ACC112 (cell line): ENCODE results near the gene PDIA4.
A peak's percentile ranks its signal among the peaks of the same experiment; 100 is the strongest.

Source experiments
- H2AFZ ChIP-seq: fragments of 200-600 bp; sonication (generic); one replicate; pipeline ENCODE4 v1.6.0; 2017; ENCODE audit warnings: antibody characterized with exemption, low read length; ENCODE audit not compliant: unreplicated experiment
- H3K27ac ChIP-seq: fragments of 200-600 bp; sonication (generic); 2 replicates; pipeline ENCODE4 v1.5.1; 2014; ENCODE audit warnings: low read depth, mild to moderate bottlenecking, antibody characterized with exemption, low read length, moderate library complexity
- H3K27me3 ChIP-seq: fragments of 200-600 bp; sonication (generic); 2 replicates; pipeline ENCODE4 v1.6.1; 2014; ENCODE audit warnings: mild to moderate bottlenecking, antibody characterized with exemption, low read length, moderate library complexity, mixed read lengths; ENCODE audit not compliant: insufficient read depth
- H3K36me3 ChIP-seq: fragments of 200-600 bp; sonication (generic); 2 replicates; pipeline ENCODE4 v1.6.1; 2016; ENCODE audit warnings: mild to moderate bottlenecking, antibody characterized with exemption, low read length, moderate library complexity, mixed read lengths; ENCODE audit not compliant: insufficient read depth
- H3K4me1 ChIP-seq: fragments of 200-600 bp; sonication (generic); one replicate; pipeline ENCODE4 v1.6.1; 2016; ENCODE audit warnings: low read length, mixed read lengths; ENCODE audit not compliant: insufficient read depth, unreplicated experiment, control insufficient read depth
- H3K4me3 ChIP-seq: fragments of 200-600 bp; sonication (generic); 2 replicates; pipeline ENCODE4 v1.5.1; 2014; ENCODE audit warnings: mild to moderate bottlenecking, low read depth, low read length
- H3K79me2 ChIP-seq: fragments of 200-600 bp; sonication (generic); one replicate; pipeline ENCODE4 v1.6.0; 2016; ENCODE audit warnings: low read length; ENCODE audit not compliant: control insufficient read depth, unreplicated experiment, insufficient read depth

PDIA4 gene

GRCh38 chr7:149028346-149029109 is at the start of gene PDIA4:
TSS of gene PDIA4 (minus strand) at chr7:149028505. CDS start at chr7:149028408, 97 bp downstream.
- no peaks in the 10 kb centered on the region for H3K27me3 ChIP-seq
- H3K36me3 ChIP-seq = no peaks in the 10 kb centered on the region
- H3K4me3 ChIP-seq = peak within 1 kb of the TSS; percentile 94
- H3K27ac ChIP-seq = peak within 1 kb of the TSS; percentile 51
- H2AFZ ChIP-seq = peak within 1 kb of the TSS; percentile 86
- peaks cover 40% of the 10 kb centered on the region for H3K79me2 ChIP-seq
- H3K4me1 ChIP-seq = peaks cover 12% of the 10 kb centered on the region

- Histone ChIP-seq H3K27ac (no peak overlapping the region), H3K4me1 (no peaks in the 10 kb centered on the region), H3K27me3 (no peaks in the 10 kb centered on the region), H2AFZ (no peak overlapping the region), H3K79me2 (no peaks in the 10 kb centered on the region), H3K4me3 (no peak overlapping the region), H3K36me3 (no peaks in the 10 kb centered on the region)
Measured at GRCh38 chr7:149077594-149077993, 49.3 kb upstream of the PDIA4 start.

GRCh38 chr7:149075286-149075685 is 47.0 kb upstream of the PDIA4 start:
- Histone ChIP-seq H3K36me3 (peaks cover 5% of the 10 kb centered on the region; the same call in 1 of the 2 replicates), H3K4me3 (no peak overlapping the region), H3K27ac (no peak overlapping the region), H3K4me1 (no peaks in the 10 kb centered on the region), H3K27me3 (no peaks in the 10 kb centered on the region), H2AFZ (no peak overlapping the region), H3K79me2 (no peaks in the 10 kb centered on the region)

- H3K27ac ChIP-seq = no peak overlapping the region
- H3K27me3 ChIP-seq = no peaks in the 10 kb centered on the region
- no peaks in the 10 kb centered on the region for H3K79me2 ChIP-seq
- H3K4me1 ChIP-seq = no peaks in the 10 kb centered on the region
- no peak overlapping the region for H3K4me3 ChIP-seq
- no peak overlapping the region for H2AFZ ChIP-seq
- H3K36me3 ChIP-seq = peaks cover 5% of the 10 kb centered on the region; the same call in 1 of the 2 replicates
Measured at GRCh38 chr7:149074116-149074885, 46.0 kb upstream of the PDIA4 start.

GRCh38 chr7:149072438-149072775 is 44.1 kb upstream of the PDIA4 start:
- no peak overlapping the region for H2AFZ ChIP-seq
- no peaks in the 10 kb centered on the region for H3K4me1 ChIP-seq
- no peak overlapping the region for H3K4me3 ChIP-seq
- H3K36me3 ChIP-seq = peaks cover 5% of the 10 kb centered on the region; the same call in 1 of the 2 replicates
- H3K79me2 ChIP-seq = no peaks in the 10 kb centered on the region
- no peaks in the 10 kb centered on the region for H3K27me3 ChIP-seq
- H3K27ac ChIP-seq = no peak overlapping the region

GRCh38 chr7:149071641-149072437 is 43.5 kb upstream of the PDIA4 start:
- H3K4me1 ChIP-seq = no peaks in the 10 kb centered on the region
- H3K36me3 ChIP-seq = peaks cover 5% of the 10 kb centered on the region; the same call in 1 of the 2 replicates
- no peaks in the 10 kb centered on the region for H3K27me3 ChIP-seq
- H3K79me2 ChIP-seq = no peaks in the 10 kb centered on the region
- H3K27ac ChIP-seq = no peak overlapping the region
- H3K4me3 ChIP-seq = no peak overlapping the region
- H2AFZ ChIP-seq = no peak overlapping the region

GRCh38 chr7:149071182-149071635 is 42.9 kb upstream of the PDIA4 start:
- no peak overlapping the region for H3K4me3 ChIP-seq
- H3K4me1 ChIP-seq = no peaks in the 10 kb centered on the region
- H3K27ac ChIP-seq = no peak overlapping the region
- H2AFZ ChIP-seq = no peak overlapping the region
- H3K27me3 ChIP-seq = no peaks in the 10 kb centered on the region
- H3K79me2 ChIP-seq = no peaks in the 10 kb centered on the region
- H3K36me3 ChIP-seq = peaks cover 5% of the 10 kb centered on the region; the same call in 1 of the 2 replicates

GRCh38 chr7:149070372-149071125 is 42.2 kb upstream of the PDIA4 start:
- Histone ChIP-seq H3K36me3 (peaks cover 5% of the 10 kb centered on the region; the same call in 1 of the 2 replicates), H3K27me3 (no peaks in the 10 kb centered on the region), H3K4me1 (no peaks in the 10 kb centered on the region), H3K27ac (no peak overlapping the region), H3K79me2 (no peaks in the 10 kb centered on the region), H3K4me3 (no peak overlapping the region), H2AFZ (no peak overlapping the region)

- Histone ChIP-seq H3K4me3 (no peak overlapping the region), H3K27me3 (no peaks in the 10 kb centered on the region), H3K27ac (no peak overlapping the region), H3K4me1 (no peaks in the 10 kb centered on the region), H3K79me2 (peaks cover 2% of the 10 kb centered on the region), H3K36me3 (peaks cover 5% of the 10 kb centered on the region; the same call in 1 of the 2 replicates), H2AFZ (no peak overlapping the region)
Measured at GRCh38 chr7:149067869-149068268, 39.6 kb upstream of the PDIA4 start.

GRCh38 chr7:149063476-149063875 is 35.2 kb upstream of the PDIA4 start:
- Histone ChIP-seq H3K27me3 (no peaks in the 10 kb centered on the region), H3K4me1 (no peaks in the 10 kb centered on the region), H3K27ac (no peak overlapping the region), H2AFZ (no peak overlapping the region), H3K4me3 (no peak overlapping the region), H3K36me3 (no peaks in the 10 kb centered on the region), H3K79me2 (peaks cover 2% of the 10 kb centered on the region)
